ENCODE measurements around the gene BACE2.

DNA sequence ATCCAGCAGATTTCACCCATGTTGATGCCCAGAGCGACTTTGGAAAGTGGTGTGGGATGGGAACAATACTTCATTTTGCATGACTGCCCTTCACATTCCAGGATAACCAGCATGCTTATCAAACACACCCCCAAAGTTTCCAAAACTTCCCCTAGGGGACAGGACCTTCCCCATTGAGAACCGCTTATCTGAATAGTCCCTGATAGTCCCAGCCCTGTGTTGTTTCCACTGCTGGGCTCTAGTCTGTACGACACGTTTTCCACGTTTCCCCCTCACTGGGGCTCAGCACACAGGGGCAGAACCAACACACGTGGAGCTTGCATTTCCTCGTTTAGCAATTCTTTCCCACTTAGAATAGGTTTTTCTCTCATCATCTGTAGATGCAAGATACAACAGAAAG, 61.0 kb downstream of the BACE2 start:
- TF ChIP-seq, protein P1, sequence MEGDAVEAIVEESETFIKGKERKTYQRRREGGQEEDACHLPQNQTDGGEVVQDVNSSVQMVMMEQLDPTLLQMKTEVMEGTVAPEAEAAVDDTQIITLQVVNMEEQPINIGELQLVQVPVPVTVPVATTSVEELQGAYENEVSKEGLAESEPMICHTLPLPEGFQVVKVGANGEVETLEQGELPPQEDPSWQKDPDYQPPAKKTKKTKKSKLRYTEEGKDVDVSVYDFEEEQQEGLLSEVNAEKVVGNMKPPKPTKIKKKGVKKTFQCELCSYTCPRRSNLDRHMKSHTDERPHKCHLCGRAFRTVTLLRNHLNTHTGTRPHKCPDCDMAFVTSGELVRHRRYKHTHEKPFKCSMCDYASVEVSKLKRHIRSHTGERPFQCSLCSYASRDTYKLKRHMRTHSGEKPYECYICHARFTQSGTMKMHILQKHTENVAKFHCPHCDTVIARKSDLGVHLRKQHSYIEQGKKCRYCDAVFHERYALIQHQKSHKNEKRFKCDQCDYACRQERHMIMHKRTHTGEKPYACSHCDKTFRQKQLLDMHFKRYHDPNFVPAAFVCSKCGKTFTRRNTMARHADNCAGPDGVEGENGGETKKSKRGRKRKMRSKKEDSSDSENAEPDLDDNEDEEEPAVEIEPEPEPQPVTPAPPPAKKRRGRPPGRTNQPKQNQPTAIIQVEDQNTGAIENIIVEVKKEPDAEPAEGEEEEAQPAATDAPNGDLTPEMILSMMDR (IDR thresholded peaks at IDR 0.05 in 2 of 3, conservative IDR thresholded peaks at IDR 0.05 in 1 of 3; ENCODE audit: borderline replicate concordance in 1 of 3, insufficient read depth in 1 of 3, low read depth in 2 of 3, low read length in 2 of 3) = no peak
- TF ChIP-seq CEBPB (IDR thresholded peaks at IDR 0.05; ENCODE audit: low read depth) = no peak
- no peak for TF ChIP-seq POLR2A (IDR thresholded peaks at IDR 0.05; ENCODE audit: borderline replicate concordance, extremely low read depth, insufficient read depth, insufficient read length)
- TF ChIP-seq EZH2phosphoT487 (IDR thresholded peaks at IDR 0.05; ENCODE audit: borderline replicate concordance) = no peak
- no peak for TF ChIP-seq RAD21 (IDR thresholded peaks at IDR 0.05; ENCODE audit: low read depth)
- no peak for TF ChIP-seq SP1 (IDR thresholded peaks at IDR 0.05; ENCODE audit: low read depth)
- TF ChIP-seq, protein P2, sequence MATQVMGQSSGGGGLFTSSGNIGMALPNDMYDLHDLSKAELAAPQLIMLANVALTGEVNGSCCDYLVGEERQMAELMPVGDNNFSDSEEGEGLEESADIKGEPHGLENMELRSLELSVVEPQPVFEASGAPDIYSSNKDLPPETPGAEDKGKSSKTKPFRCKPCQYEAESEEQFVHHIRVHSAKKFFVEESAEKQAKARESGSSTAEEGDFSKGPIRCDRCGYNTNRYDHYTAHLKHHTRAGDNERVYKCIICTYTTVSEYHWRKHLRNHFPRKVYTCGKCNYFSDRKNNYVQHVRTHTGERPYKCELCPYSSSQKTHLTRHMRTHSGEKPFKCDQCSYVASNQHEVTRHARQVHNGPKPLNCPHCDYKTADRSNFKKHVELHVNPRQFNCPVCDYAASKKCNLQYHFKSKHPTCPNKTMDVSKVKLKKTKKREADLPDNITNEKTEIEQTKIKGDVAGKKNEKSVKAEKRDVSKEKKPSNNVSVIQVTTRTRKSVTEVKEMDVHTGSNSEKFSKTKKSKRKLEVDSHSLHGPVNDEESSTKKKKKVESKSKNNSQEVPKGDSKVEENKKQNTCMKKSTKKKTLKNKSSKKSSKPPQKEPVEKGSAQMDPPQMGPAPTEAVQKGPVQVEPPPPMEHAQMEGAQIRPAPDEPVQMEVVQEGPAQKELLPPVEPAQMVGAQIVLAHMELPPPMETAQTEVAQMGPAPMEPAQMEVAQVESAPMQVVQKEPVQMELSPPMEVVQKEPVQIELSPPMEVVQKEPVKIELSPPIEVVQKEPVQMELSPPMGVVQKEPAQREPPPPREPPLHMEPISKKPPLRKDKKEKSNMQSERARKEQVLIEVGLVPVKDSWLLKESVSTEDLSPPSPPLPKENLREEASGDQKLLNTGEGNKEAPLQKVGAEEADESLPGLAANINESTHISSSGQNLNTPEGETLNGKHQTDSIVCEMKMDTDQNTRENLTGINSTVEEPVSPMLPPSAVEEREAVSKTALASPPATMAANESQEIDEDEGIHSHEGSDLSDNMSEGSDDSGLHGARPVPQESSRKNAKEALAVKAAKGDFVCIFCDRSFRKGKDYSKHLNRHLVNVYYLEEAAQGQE (IDR thresholded peaks at IDR 0.05; ENCODE audit: low read depth) = no peak
- no peak for TF ChIP-seq EGR1 (IDR thresholded peaks at IDR 0.05; ENCODE audit: low read depth)
- TF ChIP-seq EZH2 (IDR thresholded peaks at IDR 0.05) = no peak
- TF ChIP-seq, protein P3, sequence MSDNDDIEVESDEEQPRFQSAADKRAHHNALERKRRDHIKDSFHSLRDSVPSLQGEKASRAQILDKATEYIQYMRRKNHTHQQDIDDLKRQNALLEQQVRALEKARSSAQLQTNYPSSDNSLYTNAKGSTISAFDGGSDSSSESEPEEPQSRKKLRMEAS (IDR thresholded peaks at IDR 0.05) = no peak
- no peak for TF ChIP-seq JUND (IDR thresholded peaks at IDR 0.05)
- TF ChIP-seq, protein P4, sequence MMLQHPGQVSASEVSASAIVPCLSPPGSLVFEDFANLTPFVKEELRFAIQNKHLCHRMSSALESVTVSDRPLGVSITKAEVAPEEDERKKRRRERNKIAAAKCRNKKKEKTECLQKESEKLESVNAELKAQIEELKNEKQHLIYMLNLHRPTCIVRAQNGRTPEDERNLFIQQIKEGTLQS (IDR thresholded peaks at IDR 0.05) = no peak

All from HCT116 (cell line).